ENCODE results near the gene GPATCH4. TPM values are rescaled to one million over a fixed set of nuclear protein-coding genes. Genes with fewer than 3 reads are reported as not detected.

Gene GPATCH4
- total RNA-seq, 1 experiment from 2014 or later: 71.7 TPM

GRCh38 chr1:156644640-156645039, 43.4 kb upstream of the GPATCH4 start:
- H3K18ac ChIP-seq (ENCODE audit: insufficient read length, low read depth, low read length): no peak overlapping the region
- WGBS (ENCODE audit: extremely low coverage, insufficient read length, low lambda C conversion rate): no CpG with 5 or more reads among the region's 1 CpG

More at GRCh38 chr1:156644640-156645039, 43.4 kb upstream of the GPATCH4 start:
- H3K79me2 ChIP-seq (ENCODE audit: insufficient read depth, low read length): no peaks in the 10 kb centered on the region
- no peaks in the 10 kb centered on the region for H3K79me1 ChIP-seq (ENCODE audit: insufficient read depth, low read depth, low read length, poor library complexity, severe bottlenecking)
- H3K56ac ChIP-seq (ENCODE audit: insufficient read length, low read depth, low read length): no peak overlapping the region
- H3K4me1 ChIP-seq (ENCODE audit: insufficient read depth, low read length): peaks cover 4% of the 10 kb centered on the region; the same call in 1 of the 2 replicates
- H2BK15ac ChIP-seq (ENCODE audit: low read depth, low read length): no peak overlapping the region
- H3K36me3 Mint-ChIP-seq (ENCODE audit: insufficient read depth in 1 of 3, low read depth in 3 of 3): no peaks in the 10 kb centered on the region
- H3K9me3 ChIP-seq (ENCODE audit: control insufficient read depth, low read depth, low read length): no peaks in the 10 kb centered on the region
- no peak overlapping the region for H3K4ac ChIP-seq (ENCODE audit: low read depth, low read length)
- no peak overlapping the region for H3K23ac ChIP-seq (ENCODE audit: insufficient read length, low read depth, low read length)
- no peak overlapping the region for H4K8ac ChIP-seq (replicated peaks; ENCODE audit: insufficient read length, low read depth, low read length)
- H3K27me3 ChIP-seq (ENCODE audit: insufficient read depth, low read length): peaks cover 10% of the 10 kb centered on the region; the same call in 1 of the 2 replicates
- no peak overlapping the region for H4K5ac ChIP-seq (ENCODE audit: insufficient read length, low read depth, low read length)
- no peak overlapping the region for H3K27ac Mint-ChIP-seq
- no peak overlapping the region for H2BK120ac ChIP-seq (ENCODE audit: low read depth, low read length, poor library complexity, severe bottlenecking)
- no peaks in the 10 kb centered on the region for H4K20me1 ChIP-seq (ENCODE audit: control insufficient read depth, insufficient read depth, insufficient read length)
- TF ChIP-seq, protein P1, sequence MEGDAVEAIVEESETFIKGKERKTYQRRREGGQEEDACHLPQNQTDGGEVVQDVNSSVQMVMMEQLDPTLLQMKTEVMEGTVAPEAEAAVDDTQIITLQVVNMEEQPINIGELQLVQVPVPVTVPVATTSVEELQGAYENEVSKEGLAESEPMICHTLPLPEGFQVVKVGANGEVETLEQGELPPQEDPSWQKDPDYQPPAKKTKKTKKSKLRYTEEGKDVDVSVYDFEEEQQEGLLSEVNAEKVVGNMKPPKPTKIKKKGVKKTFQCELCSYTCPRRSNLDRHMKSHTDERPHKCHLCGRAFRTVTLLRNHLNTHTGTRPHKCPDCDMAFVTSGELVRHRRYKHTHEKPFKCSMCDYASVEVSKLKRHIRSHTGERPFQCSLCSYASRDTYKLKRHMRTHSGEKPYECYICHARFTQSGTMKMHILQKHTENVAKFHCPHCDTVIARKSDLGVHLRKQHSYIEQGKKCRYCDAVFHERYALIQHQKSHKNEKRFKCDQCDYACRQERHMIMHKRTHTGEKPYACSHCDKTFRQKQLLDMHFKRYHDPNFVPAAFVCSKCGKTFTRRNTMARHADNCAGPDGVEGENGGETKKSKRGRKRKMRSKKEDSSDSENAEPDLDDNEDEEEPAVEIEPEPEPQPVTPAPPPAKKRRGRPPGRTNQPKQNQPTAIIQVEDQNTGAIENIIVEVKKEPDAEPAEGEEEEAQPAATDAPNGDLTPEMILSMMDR (conservative IDR thresholded peaks at IDR 0.05): no peak
- no peak overlapping the region for H3K4me3 Mint-ChIP-seq
- H2AK5ac ChIP-seq (ENCODE audit: insufficient read length, low read length): no peak overlapping the region
- H2BK5ac ChIP-seq (ENCODE audit: insufficient read length, low read length): no peak overlapping the region
- no peak overlapping the region for H2BK20ac ChIP-seq (ENCODE audit: low read depth, low read length, poor library complexity, severe bottlenecking)
- no peak overlapping the region for H3K14ac ChIP-seq (ENCODE audit: insufficient read depth, low read length)
- no peak overlapping the region for H4K91ac ChIP-seq (ENCODE audit: insufficient read length, low read depth, low read length)
- no peak overlapping the region for H2AFZ ChIP-seq (ENCODE audit: low read length)
- H3T11ph ChIP-seq (ENCODE audit: low read length): no peak overlapping the region
- no peak overlapping the region for H3K9ac ChIP-seq (ENCODE audit: extremely low read depth, insufficient read length, low read length)
- peaks cover 96% of the 10 kb centered on the region for H3K27me3 Mint-ChIP-seq (ENCODE audit: low read depth)
- H3K23me2 ChIP-seq (ENCODE audit: insufficient read length, low read depth, low read length, poor library complexity, severe bottlenecking): peaks cover 11% of the 10 kb centered on the region
- no peaks in the 10 kb centered on the region; a peak in 1 of 5 replicates for H3K9me3 Mint-ChIP-seq
- no peak overlapping the region for H3K4me2 ChIP-seq (ENCODE audit: insufficient read depth, insufficient read length, low read length)
- DNase-seq: no peak
- H3K27ac ChIP-seq (ENCODE audit: insufficient read length, low read depth, low read length): no peak overlapping the region
- H2BK12ac ChIP-seq (ENCODE audit: insufficient read length, low read depth, low read length): no peak overlapping the region
- peaks cover 21 to 24% of the 10 kb centered on the region in 2 experiments for H3K4me1 Mint-ChIP-seq
